Measurements from ENCODE around the gene HABP2. TPM values are rescaled to one million over a fixed set of nuclear protein-coding genes. Genes with fewer than 3 reads are reported as not detected.

HABP2 gene
- total and polyA plus RNA-seq, 11 donors: 0.23 to 0.30 TPM; not detected in 9

GRCh38 chr10:113594652-113595051 lies 41.8 kb downstream of the HABP2 start:
- intact Hi-C loops (cut with DNase I): no loop called here
- WGBS, 4 donors: 76 to 88% (median 84%) methylated on average over 13 of the region's 13 CpGs

GRCh38 chr10:113600569-113600968 lies 47.7 kb downstream of the HABP2 start:
- Histone ChIP-seq H3K36me3 (peaks cover 0 to 94% (median 27%) of the 10 kb centered on the region in 9 donors), H3K27ac (peak overlapping the region in 1 of 12 donors; percentile 33)
- intact Hi-C loops (cut with DNase I): no loop called here

More at GRCh38 chr10:113594652-113595051, 41.8 kb downstream of the HABP2 start:
- Histone ChIP-seq H3K36me3 (peaks cover 0 to 100% (median 53%) of the 10 kb centered on the region in 9 donors), H3K4me3 (no peak overlapping the region), H3K27me3 (peaks cover 0 to 3% (median 0%) of the 10 kb centered on the region in 9 donors), H3K27ac (no peak overlapping the region), H3K4me1 (peaks cover 0 to 5% (median 0%) of the 10 kb centered on the region in 12 donors), H3K9me3 (no peaks in the 10 kb centered on the region)
- DNase-seq: no peak
- no peak for ATAC-seq
- no peak for TF ChIP-seq POLR2A (IDR thresholded peaks at IDR 0.05)
- TF ChIP-seq, protein P1, sequence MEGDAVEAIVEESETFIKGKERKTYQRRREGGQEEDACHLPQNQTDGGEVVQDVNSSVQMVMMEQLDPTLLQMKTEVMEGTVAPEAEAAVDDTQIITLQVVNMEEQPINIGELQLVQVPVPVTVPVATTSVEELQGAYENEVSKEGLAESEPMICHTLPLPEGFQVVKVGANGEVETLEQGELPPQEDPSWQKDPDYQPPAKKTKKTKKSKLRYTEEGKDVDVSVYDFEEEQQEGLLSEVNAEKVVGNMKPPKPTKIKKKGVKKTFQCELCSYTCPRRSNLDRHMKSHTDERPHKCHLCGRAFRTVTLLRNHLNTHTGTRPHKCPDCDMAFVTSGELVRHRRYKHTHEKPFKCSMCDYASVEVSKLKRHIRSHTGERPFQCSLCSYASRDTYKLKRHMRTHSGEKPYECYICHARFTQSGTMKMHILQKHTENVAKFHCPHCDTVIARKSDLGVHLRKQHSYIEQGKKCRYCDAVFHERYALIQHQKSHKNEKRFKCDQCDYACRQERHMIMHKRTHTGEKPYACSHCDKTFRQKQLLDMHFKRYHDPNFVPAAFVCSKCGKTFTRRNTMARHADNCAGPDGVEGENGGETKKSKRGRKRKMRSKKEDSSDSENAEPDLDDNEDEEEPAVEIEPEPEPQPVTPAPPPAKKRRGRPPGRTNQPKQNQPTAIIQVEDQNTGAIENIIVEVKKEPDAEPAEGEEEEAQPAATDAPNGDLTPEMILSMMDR (IDR thresholded peaks at IDR 0.05): no peak

GRCh38 chr10:113603057-113603777 lies 50.4 kb downstream of the HABP2 start:
- peak overlapping the region in 9 of 12 donors; percentile 44 to 84 (median 68) for H3K27ac ChIP-seq
- TF ChIP-seq, protein P1 (IDR thresholded peaks at IDR 0.05): no peak
- TF ChIP-seq POLR2A (IDR thresholded peaks at IDR 0.05): no peak
- peaks cover 0 to 3% (median 0%) of the 10 kb centered on the region in 9 donors for H3K27me3 ChIP-seq
- ATAC-seq (peak; percentile 40 to 77 (median 72)), DNase-seq (peak in 3 of 5 donors; percentile 25 to 55 (median 49))
- no peak overlapping the region for H3K4me3 ChIP-seq
- H3K4me1 ChIP-seq: peaks cover 0 to 42% (median 13%) of the 10 kb centered on the region in 12 donors
- peaks cover 0 to 94% (median 27%) of the 10 kb centered on the region in 9 donors for H3K36me3 ChIP-seq
- no peaks in the 10 kb centered on the region for H3K9me3 ChIP-seq
- intact Hi-C loops (cut with DNase I): no loop called here
- 43 to 64% (median 59%) methylated on average over 10 to 13 of the region's 13 CpGs for WGBS, 4 donors

More at GRCh38 chr10:113600569-113600968, 47.7 kb downstream of the HABP2 start:
- no peak for ATAC-seq
- 90 to 94% (median 91%) methylated on average over 3 of the region's 3 CpGs for WGBS, 4 donors
- TF ChIP-seq, protein P1 (IDR thresholded peaks at IDR 0.05): no peak
- TF ChIP-seq POLR2A (IDR thresholded peaks at IDR 0.05): no peak
- Histone ChIP-seq H3K4me3 (no peak overlapping the region), H3K9me3 (no peaks in the 10 kb centered on the region), H3K27me3 (peaks cover 0 to 3% (median 0%) of the 10 kb centered on the region in 9 donors), H3K4me1 (peaks cover 0 to 29% (median 10%) of the 10 kb centered on the region in 12 donors)
- DNase-seq: no peak

- Histone ChIP-seq H3K4me1 (peaks cover 0 to 43% (median 13%) of the 10 kb centered on the region in 12 donors), H3K4me3 (no peak overlapping the region), H3K36me3 (peaks cover 0 to 94% (median 33%) of the 10 kb centered on the region in 9 donors), H3K27me3 (no peaks in the 10 kb centered on the region), H3K9me3 (no peaks in the 10 kb centered on the region), H3K27ac (peak overlapping the region in 9 of 12 donors; percentile 7 to 79 (median 68))
- ATAC-seq (peak; percentile 8 to 65 (median 27)), DNase-seq (peak in 3 of 5 donors; percentile 46 to 60 (median 47))
- intact Hi-C loops (cut with DNase I): no loop called here
- WGBS, 4 donors: 57 to 81% (median 76%) methylated on average over 9 to 12 of the region's 12 CpGs
- TF ChIP-seq POLR2A (IDR thresholded peaks at IDR 0.05): no peak
- TF ChIP-seq, protein P1 (IDR thresholded peaks at IDR 0.05): no peak
These were observed 51.7 kb downstream of the HABP2 start for GRCh38 chr10:113604572-113604971.

Measured in heart left ventricle (tissue), 16 donors.